ENCODE results near the gene EPB41L1. TPM values are rescaled to one million over a fixed set of nuclear protein-coding genes. Genes with fewer than 3 reads are reported as not detected.

Gene EPB41L1
- total RNA-seq, 1 experiment from 2014 or later, result 129 TPM

DNA sequence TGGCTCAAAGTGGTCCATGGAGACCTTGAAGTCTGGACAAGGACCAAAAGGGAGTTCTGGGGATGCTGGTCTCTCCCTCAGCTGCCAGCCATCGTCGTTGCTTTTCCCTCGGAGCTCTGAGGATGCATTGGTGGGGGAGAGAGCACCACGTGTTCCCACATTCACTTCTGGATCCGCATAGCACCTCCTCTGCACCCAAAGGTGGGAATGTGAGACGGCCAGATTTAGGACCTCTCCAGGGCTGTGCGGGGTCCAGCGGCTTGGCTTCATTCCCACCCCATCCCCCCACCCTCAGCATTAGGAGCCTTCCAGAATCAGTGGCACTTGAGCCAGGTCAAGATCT, 1.1 kb downstream of the EPB41L1 start:
- Mint-ChIP-seq H3K4me3 (ENCODE audit: unreplicated experiment) (no peak overlapping the region), H3K27me3 (ENCODE audit: insufficient read depth, unreplicated experiment) (no peaks in the 10 kb centered on the region), H3K36me3 (ENCODE audit: insufficient read depth, unreplicated experiment) (peaks cover 4% of the 10 kb centered on the region), H3K9me3 (ENCODE audit: unreplicated experiment) (no peaks in the 10 kb centered on the region), H3K27ac (ENCODE audit: unreplicated experiment) (no peak overlapping the region), H3K4me1 (ENCODE audit: low read depth, unreplicated experiment) (no peaks in the 10 kb centered on the region)
- TF ChIP-seq, protein P1, sequence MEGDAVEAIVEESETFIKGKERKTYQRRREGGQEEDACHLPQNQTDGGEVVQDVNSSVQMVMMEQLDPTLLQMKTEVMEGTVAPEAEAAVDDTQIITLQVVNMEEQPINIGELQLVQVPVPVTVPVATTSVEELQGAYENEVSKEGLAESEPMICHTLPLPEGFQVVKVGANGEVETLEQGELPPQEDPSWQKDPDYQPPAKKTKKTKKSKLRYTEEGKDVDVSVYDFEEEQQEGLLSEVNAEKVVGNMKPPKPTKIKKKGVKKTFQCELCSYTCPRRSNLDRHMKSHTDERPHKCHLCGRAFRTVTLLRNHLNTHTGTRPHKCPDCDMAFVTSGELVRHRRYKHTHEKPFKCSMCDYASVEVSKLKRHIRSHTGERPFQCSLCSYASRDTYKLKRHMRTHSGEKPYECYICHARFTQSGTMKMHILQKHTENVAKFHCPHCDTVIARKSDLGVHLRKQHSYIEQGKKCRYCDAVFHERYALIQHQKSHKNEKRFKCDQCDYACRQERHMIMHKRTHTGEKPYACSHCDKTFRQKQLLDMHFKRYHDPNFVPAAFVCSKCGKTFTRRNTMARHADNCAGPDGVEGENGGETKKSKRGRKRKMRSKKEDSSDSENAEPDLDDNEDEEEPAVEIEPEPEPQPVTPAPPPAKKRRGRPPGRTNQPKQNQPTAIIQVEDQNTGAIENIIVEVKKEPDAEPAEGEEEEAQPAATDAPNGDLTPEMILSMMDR (IDR thresholded peaks at IDR 0.05; ENCODE audit: insufficient read depth in 1 of 2, low read depth in 1 of 2, low read length in 1 of 2, severe bottlenecking in 1 of 2, unreplicated experiment in 1 of 2), result no peak
- ChIA-PET POLR2A (no interaction called here), CTCF (interaction anchor here (0.5 to 2.6 kb wide), 16 partner anchors 8 to 168 kb away, joined by 3 to 24 read pairs (median 6); no protein-coding TSS in a partner anchor)
- intact Hi-C loops (cut with micrococcal nuclease; ENCODE audit: unreplicated experiment), result loop anchor here (5.0 kb wide), 1 partner anchor 282 kb away; no protein-coding TSS in a partner anchor
- Histone ChIP-seq H3K27me3 (replicated peaks; ENCODE audit: control insufficient read depth, insufficient read depth, low read length) (no peaks in the 10 kb centered on the region), H3K4me1 (peaks cover 11% of the 10 kb centered on the region), H3K9me3 (no peaks in the 10 kb centered on the region), H3K36me3 (ENCODE audit: control insufficient read depth, insufficient read depth, low read length) (no peaks in the 10 kb centered on the region), H3K4me3 (ENCODE audit: low read depth, low read length) (no peak overlapping the region)
- no TSS peak for BruUV-seq (replicated peaks)
- DNase-seq, result no peak

GRCh38 chr20:36155991-36156390, 1.5 kb downstream of the EPB41L1 start:
- H3K4me1 ChIP-seq, result peaks cover 7% of the 10 kb centered on the region
- H3K4me3 ChIP-seq (ENCODE audit: low read depth, low read length), result no peak overlapping the region
- peaks cover 4% of the 10 kb centered on the region for H3K36me3 Mint-ChIP-seq (ENCODE audit: insufficient read depth, unreplicated experiment)
- DNase-seq, result no peak
- no peak overlapping the region for H3K27ac Mint-ChIP-seq (ENCODE audit: unreplicated experiment)
- TF ChIP-seq, protein P1 (IDR thresholded peaks at IDR 0.05; ENCODE audit: insufficient read depth in 1 of 2, low read depth in 1 of 2, low read length in 1 of 2, severe bottlenecking in 1 of 2, unreplicated experiment in 1 of 2), result no peak
- POLR2A ChIA-PET, result no interaction called here
- no peak overlapping the region for H3K4me3 Mint-ChIP-seq (ENCODE audit: unreplicated experiment)
- no peaks in the 10 kb centered on the region for H3K9me3 ChIP-seq
- no TSS peak for BruUV-seq (replicated peaks)
- intact Hi-C loops (cut with micrococcal nuclease; ENCODE audit: unreplicated experiment), result loop anchor here (1.0 to 5.0 kb wide), 2 partner anchors 43 to 281 kb away; no protein-coding TSS in a partner anchor
- CTCF ChIA-PET, result interaction anchor here (0.5 to 2.6 kb wide), 20 partner anchors 8 to 283 kb away, joined by 3 to 24 read pairs (median 6); no protein-coding TSS in a partner anchor
- H3K4me1 Mint-ChIP-seq (ENCODE audit: low read depth, unreplicated experiment), result no peaks in the 10 kb centered on the region
- H3K9me3 Mint-ChIP-seq (ENCODE audit: unreplicated experiment), result no peaks in the 10 kb centered on the region
- no peaks in the 10 kb centered on the region for H3K36me3 ChIP-seq (ENCODE audit: control insufficient read depth, insufficient read depth, low read length)
- H3K27me3 Mint-ChIP-seq (ENCODE audit: insufficient read depth, unreplicated experiment), result no peaks in the 10 kb centered on the region
- no peaks in the 10 kb centered on the region for H3K27me3 ChIP-seq (replicated peaks; ENCODE audit: control insufficient read depth, insufficient read depth, low read length)

DNA sequence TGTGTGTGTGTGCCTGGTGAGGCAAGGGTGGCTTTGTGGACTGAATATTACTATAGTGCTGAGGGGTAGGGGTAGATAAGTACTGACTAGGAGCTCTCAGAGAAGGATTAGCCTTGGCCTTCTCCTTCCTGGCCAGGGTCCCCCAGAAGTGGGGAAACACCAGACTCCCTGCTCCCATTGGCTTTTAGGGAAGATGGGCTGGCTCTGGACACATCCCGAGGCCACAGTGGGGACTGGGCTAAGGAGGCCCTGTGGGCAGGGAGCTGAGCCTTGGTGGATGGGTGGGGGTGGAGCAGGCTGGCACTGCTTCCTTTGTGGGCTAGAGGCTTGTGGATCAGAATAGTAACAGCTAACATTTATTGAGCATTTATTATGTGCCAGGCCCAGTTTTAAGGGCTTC, 3.1 kb downstream of the EPB41L1 start:
- H3K4me3 Mint-ChIP-seq (ENCODE audit: unreplicated experiment), result no peak overlapping the region
- H3K27me3 Mint-ChIP-seq (ENCODE audit: insufficient read depth, unreplicated experiment), result no peaks in the 10 kb centered on the region
- no peak for DNase-seq
- Histone ChIP-seq H3K27me3 (replicated peaks; ENCODE audit: control insufficient read depth, insufficient read depth, low read length) (no peaks in the 10 kb centered on the region), H3K36me3 (ENCODE audit: control insufficient read depth, insufficient read depth, low read length) (no peaks in the 10 kb centered on the region), H3K4me3 (ENCODE audit: low read depth, low read length) (no peak overlapping the region), H3K9me3 (no peaks in the 10 kb centered on the region), H3K4me1 (no peaks in the 10 kb centered on the region)
- no peaks in the 10 kb centered on the region for H3K4me1 Mint-ChIP-seq (ENCODE audit: low read depth, unreplicated experiment)
- peaks cover 4% of the 10 kb centered on the region for H3K36me3 Mint-ChIP-seq (ENCODE audit: insufficient read depth, unreplicated experiment)
- no TSS peak for BruUV-seq (replicated peaks)
- POLR2A ChIA-PET, result no interaction called here
- no peaks in the 10 kb centered on the region for H3K9me3 Mint-ChIP-seq (ENCODE audit: unreplicated experiment)
- intact Hi-C loops (cut with micrococcal nuclease; ENCODE audit: unreplicated experiment), result loop anchor here (5.0 kb wide), 1 partner anchor 280 kb away; no protein-coding TSS in a partner anchor
- TF ChIP-seq, protein P1 (IDR thresholded peaks at IDR 0.05; ENCODE audit: insufficient read depth in 1 of 2, low read depth in 1 of 2, low read length in 1 of 2, severe bottlenecking in 1 of 2, unreplicated experiment in 1 of 2), result no peak
- no peak overlapping the region for H3K27ac Mint-ChIP-seq (ENCODE audit: unreplicated experiment)
- CTCF ChIA-PET, result interaction anchor here (0.7 to 2.6 kb wide), 6 partner anchors 10 to 165 kb away, joined by 3 to 24 read pairs (median 6); no protein-coding TSS in a partner anchor
